HG02678 (cell line): ENCODE measurements around the gene FRMD1.

Experiments used
- ATAC-seq: cut with Tn5 transposase; IDR thresholded peaks from one replicate; pipeline ENCODE4 v1.9.1; 2021; ENCODE audit warnings: mild to moderate bottlenecking, moderate library complexity; ENCODE audit not compliant: unreplicated experiment

FRMD1 gene

DNA sequence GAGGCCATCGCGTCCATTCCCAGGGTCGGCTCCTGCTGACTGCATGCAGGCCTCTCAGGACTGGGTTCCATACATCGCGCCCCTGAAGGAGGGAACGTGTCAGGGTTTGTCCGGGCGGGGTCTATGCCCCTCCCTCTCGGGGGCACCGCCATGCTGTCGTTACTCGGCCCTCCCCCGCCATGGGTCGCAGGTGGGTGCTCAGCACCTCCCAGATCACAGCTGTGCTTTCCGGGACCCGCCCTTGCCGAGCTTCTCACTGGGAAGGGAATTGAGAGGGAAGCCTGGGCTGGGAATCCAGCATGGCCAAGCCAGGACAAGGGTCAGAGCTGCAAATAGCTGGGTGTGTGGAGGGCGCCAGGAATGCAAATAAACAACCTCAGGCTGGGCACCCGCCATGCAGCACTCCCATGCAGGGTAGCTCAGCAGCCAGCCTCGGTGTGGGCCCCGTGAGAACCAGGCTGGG is at the start of gene FRMD1:
Gene FRMD1 (minus strand): TSS at position 270 of the 463 bp plus-strand sequence. CDS start 118 bp downstream, at position 152.
- ATAC-seq: no peak

DNA sequence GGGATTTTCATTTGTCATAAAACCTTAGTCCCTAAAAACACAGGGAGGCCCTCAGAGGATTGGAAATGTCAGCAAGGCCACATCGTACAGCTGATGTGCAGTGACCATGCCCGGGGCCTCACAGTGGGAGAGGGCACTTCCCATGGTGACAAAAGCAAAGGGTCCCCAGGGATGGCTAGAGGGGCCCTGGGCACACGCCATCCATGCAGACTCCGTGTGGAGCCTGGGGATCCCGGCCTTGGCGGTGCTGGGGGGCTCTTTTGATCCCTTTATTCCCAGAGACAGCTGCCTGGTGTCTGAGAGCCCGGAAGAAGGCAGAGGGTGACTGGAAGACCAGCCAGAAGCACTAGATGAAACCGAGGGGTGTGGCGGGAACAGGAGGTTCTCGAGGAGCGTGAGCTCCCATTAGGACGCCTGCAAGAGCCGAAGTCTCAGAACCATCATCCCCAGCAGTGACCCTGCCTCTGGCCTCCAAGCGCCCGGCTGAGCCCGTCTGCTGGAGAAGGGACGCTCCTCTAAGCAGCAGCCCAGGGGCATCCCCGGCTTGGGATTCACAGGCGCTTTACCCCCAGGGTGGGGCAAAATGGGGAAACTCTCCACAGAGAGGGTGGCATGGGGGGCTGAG is 49.1 kb upstream of the FRMD1 start:
- no peak for ATAC-seq

DNA sequence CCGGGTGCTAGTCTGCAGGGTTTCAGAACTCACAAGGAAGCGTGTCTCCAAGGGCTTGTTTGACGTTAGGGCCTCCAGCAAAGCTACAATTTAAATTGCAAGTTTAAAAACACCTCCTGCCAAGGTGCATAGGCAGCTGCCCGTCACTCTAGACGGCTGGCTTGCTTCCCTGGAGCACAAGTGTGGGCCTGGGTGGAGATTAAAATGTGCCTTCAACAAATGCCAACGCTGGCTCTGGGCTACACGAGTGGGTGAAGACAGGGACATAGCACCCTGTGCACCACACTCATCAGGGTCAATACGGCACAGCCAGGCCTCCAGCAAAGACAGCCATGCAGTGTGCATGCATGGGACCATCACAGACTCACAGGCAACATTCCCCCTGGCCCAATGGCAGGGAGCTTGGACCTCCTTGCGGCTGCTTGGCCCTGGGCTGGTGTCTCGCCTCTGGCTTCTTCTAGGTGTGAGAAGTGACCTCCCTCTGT is 48.4 kb upstream of the FRMD1 start:
- ATAC-seq: no peak

DNA sequence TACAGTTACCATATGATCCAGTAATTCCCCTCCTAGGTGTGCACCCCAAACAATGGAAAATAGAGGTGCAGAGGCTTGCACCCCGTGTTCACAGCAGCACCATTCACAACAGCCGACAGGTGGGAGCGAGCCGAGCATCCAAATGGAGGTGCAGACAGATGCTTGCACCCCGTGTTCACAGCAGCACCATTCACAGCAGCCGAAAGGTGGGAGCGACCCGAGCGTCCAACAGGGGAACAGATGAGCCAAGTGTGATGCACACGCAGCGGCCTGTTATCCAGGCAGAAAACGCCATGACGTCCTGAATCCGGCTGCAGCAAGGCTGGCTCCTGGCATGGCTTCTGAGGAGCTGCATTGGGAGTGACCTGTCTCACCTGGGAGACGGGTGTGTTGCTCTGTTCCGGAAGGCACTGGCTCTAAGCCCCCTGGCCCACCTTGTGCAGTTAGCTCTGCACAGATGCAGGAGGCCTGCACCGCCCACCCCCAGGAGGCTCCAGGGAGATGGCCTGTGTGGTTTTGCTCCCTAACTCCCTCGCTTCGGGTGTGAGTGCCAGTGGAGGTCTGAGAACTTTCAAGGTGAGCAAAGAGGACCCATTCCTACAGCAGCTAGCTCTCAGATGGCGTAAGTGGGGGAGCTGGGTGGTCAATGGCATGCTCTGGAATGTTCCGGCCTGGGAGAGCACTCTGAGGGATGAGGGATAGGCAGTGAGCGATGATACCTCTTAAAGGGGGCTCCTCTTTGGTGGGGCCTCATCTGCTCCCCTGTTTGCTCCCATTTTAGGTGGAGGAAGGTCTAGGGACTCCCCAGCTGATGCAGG is 47.8 kb upstream of the FRMD1 start:
- ATAC-seq: no peak

DNA sequence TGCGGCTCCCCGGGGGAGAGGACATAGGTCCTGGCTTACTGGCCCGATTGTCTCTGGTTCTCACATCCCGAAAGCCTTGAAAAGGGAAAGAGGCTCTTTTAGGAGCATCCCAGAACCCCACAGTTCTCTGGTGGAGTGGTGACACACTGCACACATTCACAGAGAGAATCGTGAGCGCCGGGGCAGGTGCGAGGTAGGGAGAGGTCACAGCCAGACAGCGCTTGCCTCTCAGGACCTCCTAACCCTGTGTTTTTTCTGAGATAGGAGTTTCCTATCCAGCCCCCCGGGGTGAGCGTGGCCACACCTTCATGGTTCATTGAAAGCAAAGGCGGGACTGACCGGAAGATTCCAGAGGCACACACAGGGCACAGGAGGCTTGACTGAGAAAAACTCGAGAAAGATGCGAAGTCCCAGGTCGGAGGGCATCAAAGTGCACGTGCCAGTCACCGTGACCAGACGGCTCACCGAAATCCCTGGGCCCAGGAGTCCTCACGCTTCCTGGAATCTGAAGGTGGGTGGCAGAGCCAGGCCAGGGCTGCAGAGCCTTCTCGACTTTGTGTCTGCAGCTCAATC is 46.5 kb upstream of the FRMD1 start:
- ATAC-seq: no peak

DNA sequence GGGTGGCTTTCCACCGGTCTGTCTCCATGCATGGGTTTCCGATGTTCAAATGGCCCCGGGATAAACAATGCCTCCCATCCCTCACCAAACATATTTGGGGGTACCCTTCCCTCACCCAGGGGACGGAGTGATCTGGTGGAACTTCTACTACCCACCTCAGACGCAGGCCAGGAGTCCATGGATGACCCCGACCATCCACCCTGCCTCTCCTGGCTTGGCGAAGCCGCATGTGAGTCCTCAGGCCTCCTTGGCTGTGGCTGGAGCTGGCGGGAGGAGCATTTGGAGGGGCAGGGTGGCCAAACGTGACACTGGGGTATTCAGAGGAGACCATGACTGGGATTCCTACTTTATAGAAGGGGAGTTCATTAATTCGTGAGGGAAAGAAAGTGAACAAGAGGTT is 45.9 kb upstream of the FRMD1 start:
- ATAC-seq: no peak

DNA sequence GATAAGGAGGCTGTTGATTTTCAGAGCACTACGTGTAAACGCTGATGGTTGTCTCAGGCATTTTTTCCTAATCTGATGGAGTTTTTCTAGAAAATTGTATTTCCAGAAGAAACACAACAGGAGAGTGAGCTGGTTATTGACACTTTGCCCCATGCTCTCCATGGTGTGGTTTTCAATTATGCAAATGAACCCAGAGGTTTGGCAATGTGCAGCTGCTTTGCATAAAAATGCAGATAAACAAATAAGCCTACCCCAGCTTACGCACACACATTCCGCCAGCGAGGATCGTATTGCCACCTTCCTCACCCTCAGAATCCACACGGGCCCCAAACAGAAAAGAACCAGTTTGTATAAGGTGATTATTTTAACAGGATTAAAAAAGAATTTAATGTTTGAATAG is 45.1 kb upstream of the FRMD1 start:
- no peak for ATAC-seq

DNA sequence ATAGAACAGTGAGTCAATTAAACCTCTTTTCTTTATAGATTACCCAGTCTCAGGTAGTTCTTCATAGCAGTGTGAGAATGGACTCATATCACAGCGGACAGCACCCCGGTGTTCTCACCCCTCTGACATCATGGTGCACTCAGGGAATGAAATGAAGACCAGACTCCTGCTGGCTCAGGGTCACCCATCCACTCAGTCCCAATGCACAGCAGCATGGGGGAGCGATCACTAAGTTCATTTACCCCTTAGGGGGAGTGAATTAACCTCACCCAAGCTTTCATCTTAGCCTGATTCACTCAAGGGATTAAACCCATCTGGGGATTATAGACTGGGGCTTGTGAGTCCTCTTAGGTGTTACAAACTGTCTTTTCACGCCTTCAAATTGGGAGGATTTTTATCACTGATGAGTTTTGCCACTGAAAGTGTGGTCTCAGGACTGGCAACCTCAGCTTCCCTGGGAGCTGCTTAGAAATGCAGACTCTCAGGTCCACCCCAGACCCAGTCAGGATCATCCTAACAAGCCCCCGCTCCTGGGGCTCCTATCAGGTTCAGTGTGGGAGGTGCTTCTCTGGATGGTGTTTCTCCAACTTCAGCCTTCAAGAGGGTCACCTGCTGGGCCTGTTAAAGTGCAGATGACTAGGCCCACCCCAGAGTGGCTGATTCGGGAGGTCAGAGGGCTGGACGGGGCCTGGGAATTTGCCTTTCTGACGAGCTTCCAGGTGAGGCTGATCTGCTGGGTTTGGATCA is 44.3 kb upstream of the FRMD1 start:
- no peak for ATAC-seq

DNA sequence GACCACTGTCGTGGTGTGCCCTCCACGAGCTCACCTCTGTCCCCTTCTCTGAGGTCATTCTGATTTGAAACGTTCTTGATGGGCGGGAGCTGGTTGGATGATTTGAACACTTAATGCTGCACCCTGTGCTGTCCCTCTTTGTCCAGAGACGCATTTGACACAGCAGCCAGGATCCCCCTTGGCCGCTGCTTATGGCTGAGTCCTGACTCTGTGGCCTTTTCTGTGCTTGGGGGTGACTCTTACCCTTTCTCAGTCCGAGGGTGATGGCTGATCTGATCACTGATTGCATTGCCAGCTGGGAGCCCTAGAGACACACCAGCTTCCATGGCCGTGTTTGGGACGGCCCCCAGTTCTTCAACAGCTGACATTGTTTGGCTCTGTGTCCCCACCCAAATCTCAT is 43.5 kb upstream of the FRMD1 start:
- no peak for ATAC-seq

DNA sequence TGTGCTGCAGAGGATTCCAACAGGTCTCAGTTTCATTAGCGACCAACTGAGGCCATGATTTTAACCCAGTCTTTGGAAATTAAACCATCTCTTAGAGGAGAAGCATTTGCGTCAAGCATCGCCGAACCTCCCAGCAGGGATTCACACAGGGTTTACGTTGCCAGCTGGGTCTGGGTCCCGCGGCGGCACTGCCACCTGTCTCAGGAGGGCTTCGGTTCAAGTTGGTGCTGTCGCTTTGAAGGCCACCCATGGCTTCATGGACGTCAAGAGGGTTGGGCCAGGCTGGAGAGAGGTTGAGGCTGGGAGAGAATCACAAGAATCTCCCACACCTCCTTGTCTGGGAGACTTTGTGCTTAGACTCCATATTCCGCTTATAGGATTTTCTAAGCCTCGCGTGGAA is 43.0 kb upstream of the FRMD1 start:
- no peak for ATAC-seq

DNA sequence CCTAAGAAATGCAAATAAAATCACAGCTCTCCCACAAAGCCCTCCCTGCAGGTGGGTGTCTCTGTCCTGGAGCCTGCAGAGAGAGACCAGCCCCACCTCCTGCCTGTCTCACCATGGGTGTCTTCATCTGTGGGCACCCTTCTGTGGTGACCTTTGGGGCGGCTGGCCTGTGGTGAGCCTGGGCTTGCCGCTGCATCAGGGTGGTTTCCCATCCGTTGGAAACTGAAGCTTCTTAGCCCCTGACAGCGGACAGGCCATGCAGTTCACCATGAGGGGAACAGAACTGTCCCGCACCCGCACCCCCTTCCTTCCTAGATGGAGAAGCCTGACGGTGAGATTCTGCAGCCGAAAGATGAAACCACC is 42.3 kb upstream of the FRMD1 start:
- no peak for ATAC-seq

DNA sequence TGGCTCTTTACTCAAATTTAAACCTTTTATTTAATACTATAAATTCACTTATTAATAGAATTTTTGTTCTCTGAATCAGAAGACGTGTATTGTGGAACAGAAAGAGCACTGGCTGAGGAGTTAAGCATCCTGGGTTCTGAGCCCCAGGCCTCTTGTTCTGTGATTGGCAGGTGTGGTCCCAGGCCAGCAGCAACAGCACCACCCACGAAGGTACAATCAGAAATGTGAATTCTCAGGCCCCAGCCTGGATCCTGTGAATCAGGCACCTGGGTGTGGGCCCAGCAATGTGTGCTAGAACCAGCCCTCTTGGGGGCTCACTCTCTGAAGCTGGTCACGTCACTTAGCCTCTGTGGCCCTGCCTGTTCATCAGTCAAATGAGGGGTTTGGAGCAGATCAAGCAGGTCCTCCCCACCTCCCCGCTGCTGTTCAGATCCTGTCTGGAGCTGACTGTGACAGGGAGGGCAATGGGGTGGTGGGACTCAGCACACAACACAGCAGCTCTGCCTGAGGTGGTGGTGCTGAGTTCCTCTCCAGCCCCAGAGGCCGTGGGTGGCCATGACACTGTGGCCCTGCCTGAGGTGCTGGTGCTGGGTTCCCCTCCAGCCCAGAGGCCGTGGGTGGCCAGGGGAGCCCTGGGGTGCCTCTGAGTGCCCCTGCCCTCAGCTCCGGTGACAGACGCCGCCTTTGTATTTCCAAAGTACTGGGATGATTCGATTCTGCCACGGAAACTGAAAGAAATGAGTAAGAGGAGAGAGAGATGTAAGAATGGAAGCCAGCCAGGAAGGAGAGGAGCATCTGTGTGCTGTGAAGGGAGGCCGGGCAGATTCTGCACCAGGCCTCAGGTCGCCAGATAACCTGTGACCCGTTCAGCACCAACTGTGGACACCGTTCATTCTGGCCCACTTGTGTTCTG is 41.6 kb upstream of the FRMD1 start:
- ATAC-seq: no peak

DNA sequence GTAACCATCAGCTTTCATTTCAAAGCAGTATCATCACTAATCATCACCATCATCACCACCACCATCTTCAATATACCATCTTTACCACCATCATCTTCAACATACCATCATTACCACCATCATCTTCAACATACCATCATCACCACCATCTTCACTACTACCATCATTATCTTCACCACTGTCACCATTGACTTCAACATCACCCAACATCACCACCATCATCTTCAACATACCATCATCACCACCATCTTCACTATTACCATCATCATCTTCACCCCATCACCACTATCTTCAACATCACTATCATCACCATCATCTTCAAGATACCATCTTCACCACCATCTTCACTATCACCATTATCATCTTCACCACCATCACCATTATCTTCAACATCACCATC is 40.5 kb upstream of the FRMD1 start:
- ATAC-seq: no peak

DNA sequence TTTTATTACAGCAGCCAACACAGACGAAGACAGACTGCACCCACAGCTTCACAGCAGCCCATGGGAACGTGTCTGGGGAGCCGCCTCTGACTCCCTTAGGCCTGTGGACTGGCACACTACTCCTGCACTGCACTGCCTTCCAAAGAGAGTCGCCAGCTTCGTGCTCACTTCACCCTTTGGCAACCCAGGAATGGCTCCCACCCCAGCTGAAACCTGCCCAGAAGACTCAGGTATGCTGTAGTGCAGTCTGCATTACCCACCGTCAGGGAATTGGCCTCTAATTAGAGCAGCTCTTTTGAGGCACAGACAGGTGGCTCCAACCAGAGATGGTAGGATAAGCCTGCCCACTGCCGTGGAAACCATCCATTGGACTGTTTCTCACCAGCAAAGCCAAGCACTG is 39.9 kb upstream of the FRMD1 start:
- no peak for ATAC-seq

DNA sequence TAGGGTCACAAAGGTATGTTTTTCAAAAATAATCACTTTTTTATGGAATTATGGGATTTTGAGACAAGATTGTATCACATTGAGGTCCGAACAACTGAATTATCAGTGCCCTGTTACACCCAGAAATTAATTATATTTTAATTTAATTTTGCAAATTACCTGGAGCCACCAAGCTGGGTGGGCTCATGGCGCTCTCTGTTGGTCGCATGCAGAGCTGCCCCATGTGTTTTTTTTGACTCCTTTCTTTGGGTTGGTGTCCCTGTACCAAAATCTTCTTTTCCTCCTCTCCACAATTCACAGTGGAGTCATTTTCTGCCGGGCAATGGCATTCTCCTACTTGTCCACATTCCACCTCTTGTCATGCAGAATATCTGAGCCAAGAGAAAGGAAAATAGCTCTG is 38.9 kb upstream of the FRMD1 start:
- ATAC-seq: no peak

DNA sequence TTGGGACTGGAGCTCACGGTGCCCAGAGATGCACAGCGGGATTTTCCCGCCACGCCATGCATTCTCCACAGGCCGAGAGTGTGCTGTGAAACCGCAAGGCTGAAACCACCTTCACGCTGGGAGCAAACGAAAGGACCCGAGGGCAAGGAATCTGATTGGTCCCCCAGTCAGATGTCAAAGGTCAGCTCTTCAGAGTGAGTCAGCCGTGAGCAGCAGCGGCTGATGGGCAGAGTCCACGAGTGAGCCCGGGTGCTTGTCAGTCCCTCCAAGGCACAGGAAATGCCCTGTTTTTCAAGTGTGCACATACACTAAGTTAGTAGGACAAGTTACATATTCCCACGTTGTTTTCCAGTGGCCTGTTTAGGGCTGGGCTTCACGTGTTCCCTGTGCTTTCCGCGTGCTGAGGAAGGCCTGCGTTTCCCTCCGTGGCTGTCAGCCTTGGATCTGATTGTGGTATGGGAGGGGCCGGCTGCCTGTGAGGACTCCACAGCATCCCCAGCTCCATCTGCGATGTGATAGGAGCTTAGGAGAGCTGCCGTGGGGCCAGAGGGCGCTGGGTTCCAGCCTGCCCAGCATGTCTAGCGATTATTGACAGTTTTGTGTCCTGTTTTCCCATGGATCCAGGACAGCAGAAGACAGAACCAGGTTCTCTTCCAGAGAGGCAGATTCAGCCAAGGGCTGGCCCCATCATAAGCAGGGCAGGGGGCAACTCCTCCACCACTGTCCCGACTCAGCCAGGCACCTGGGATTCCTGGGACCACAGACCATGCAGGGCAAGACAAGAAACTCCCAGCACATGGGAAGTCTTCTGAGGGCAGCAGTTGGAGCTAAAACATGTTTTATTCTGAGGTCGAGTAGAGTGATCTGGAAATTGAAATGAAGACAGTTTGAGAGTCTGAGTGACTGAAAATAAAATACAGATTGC is 38.2 kb upstream of the FRMD1 start:
- ATAC-seq: no peak

DNA sequence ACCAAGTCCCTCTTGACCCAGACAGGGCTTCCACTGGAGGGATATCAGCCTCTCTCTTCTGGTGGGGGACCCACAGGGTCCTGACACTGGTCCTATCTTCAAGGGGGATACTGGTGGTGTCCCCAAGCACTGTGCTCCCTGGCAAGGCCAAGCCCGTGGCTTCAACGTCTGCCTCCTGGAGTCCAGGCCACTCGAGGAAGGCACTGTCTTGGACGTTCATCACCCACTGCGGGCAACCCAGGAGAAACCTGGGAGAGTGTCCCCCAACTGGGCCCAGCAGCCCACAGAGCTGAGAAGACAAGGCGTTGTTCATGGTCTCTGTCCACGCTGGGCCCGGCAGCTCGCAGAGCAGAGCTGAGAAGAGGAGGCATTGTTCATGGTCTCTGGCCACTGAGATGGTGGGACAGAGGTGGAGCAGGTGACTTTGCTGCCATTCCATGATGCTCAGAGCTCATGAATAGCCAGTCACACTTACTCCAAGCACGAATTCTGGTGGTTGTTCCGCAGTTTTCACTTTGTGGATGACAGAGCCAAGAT is 37.5 kb upstream of the FRMD1 start:
- no peak for ATAC-seq

DNA sequence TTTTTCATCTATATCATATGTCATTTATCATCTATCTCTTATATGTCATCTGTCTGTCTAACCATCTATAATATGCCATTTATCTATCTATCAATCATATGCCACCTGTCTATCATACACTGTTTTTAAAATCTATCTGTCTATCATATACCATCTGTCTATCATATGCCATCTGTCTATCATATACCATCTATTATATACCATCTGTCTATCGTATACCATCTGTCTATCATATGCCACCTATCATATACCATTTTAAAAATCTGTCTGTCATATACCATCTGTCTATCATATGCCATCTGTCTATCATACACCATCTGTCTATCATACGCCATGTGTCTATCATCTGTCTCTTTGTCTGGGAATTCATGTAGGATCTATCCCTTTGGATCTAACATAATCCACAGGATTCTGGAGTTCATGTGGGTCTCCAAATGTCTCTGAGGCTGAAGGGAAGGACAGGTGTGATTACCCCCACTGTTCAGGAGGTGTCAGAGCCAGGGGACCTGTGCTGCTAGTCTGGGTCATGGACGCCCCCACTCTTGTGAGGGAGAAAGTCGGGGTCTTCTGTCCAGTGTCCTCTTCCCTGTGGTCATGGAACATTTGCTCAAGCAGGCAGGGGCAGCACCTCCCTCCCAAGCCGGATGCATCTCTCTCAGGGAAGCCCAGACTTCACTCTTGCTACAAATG is 36.9 kb upstream of the FRMD1 start:
- no peak for ATAC-seq
